Activated naive CD8-positive, alpha-beta T cell treated with anti-CD3 and anti-CD28 coated beads, Interleukin-2, amount 50 U/mL, for 24 hours (primary cell): Measurements from ENCODE around the gene APC2.

Source experiments
- ATAC-seq: fragments of 150-1000 bp; cut with Tn5 transposase; one replicate; pipeline ENCODE4 v1.10.0; 2021
- DNase-seq: peaks from one replicate; pipeline ENCODE4 v3.0.0; 2021
- H3K27ac Mint-ChIP-seq: one replicate; pipeline ENCODE4 v1.8.0; 2021; ENCODE audit warnings: mild to moderate bottlenecking, mixed read lengths
- H3K27me3 Mint-ChIP-seq: one replicate; pipeline ENCODE4 v1.8.0; 2021; ENCODE audit warnings: mixed read lengths
- H3K36me3 Mint-ChIP-seq: one replicate; pipeline ENCODE4 v1.8.0; 2021; ENCODE audit warnings: low read depth, mixed read lengths
- H3K4me1 Mint-ChIP-seq: one replicate; pipeline ENCODE4 v1.8.0; 2021; ENCODE audit warnings: mixed read lengths
- H3K4me3 Mint-ChIP-seq: one replicate; pipeline ENCODE4 v1.8.0; 2021; ENCODE audit warnings: mild to moderate bottlenecking, moderate library complexity, mixed read lengths
- H3K9me3 Mint-ChIP-seq: one replicate; pipeline ENCODE4 v1.8.0; 2021; ENCODE audit warnings: mixed read lengths

APC2 gene

GRCh38 chr19:1455336-1456120 is 5.6 kb downstream of the APC2 start:
- ATAC-seq, result peak; percentile 58
- no peaks in the 10 kb centered on the region for H3K9me3 Mint-ChIP-seq
- H3K4me3 Mint-ChIP-seq, result no peak overlapping the region
- no peak overlapping the region for H3K27ac Mint-ChIP-seq
- H3K27me3 Mint-ChIP-seq, result peaks cover 51% of the 10 kb centered on the region
- H3K4me1 Mint-ChIP-seq, result peaks cover 12% of the 10 kb centered on the region
- H3K36me3 Mint-ChIP-seq, result no peaks in the 10 kb centered on the region
- DNase-seq, result peak; percentile 60

- no peak for ATAC-seq
- H3K36me3 Mint-ChIP-seq, result no peaks in the 10 kb centered on the region
- H3K27ac Mint-ChIP-seq, result no peak overlapping the region
These were observed 6.4 kb downstream of the APC2 start for GRCh38 chr19:1456121-1456900.

GRCh38 chr19:1457031-1457739 is 7.3 kb downstream of the APC2 start:
- Mint-ChIP-seq H3K36me3 (no peaks in the 10 kb centered on the region), H3K27me3 (peaks cover 43% of the 10 kb centered on the region), H3K4me1 (peaks cover 9% of the 10 kb centered on the region), H3K27ac (no peak overlapping the region), H3K4me3 (no peak overlapping the region), H3K9me3 (no peaks in the 10 kb centered on the region)
- ATAC-seq (no peak), DNase-seq (no peak)

More at GRCh38 chr19:1456121-1456900, 6.4 kb downstream of the APC2 start:
- Mint-ChIP-seq H3K4me3 (no peak overlapping the region), H3K9me3 (no peaks in the 10 kb centered on the region), H3K4me1 (peaks cover 9% of the 10 kb centered on the region), H3K27me3 (peaks cover 44% of the 10 kb centered on the region)
- no peak for DNase-seq

GRCh38 chr19:1457892-1458291 is 8.0 kb downstream of the APC2 start:
- peaks cover 9% of the 10 kb centered on the region for H3K4me1 Mint-ChIP-seq
- H3K36me3 Mint-ChIP-seq, result no peaks in the 10 kb centered on the region

GRCh38 chr19:1459479-1459878 is 9.6 kb downstream of the APC2 start:
- ATAC-seq, result no peak
- H3K36me3 Mint-ChIP-seq, result no peaks in the 10 kb centered on the region
- H3K4me3 Mint-ChIP-seq, result no peak overlapping the region

More at GRCh38 chr19:1457892-1458291, 8.0 kb downstream of the APC2 start:
- DNase-seq (no peak), ATAC-seq (no peak)
- no peaks in the 10 kb centered on the region for H3K9me3 Mint-ChIP-seq
- H3K27ac Mint-ChIP-seq, result no peak overlapping the region
- no peak overlapping the region for H3K4me3 Mint-ChIP-seq
- H3K27me3 Mint-ChIP-seq, result peaks cover 37% of the 10 kb centered on the region

GRCh38 chr19:1460033-1460995 is 10.4 kb downstream of the APC2 start:
- no peaks in the 10 kb centered on the region for H3K9me3 Mint-ChIP-seq
- H3K27me3 Mint-ChIP-seq, result peaks cover 25% of the 10 kb centered on the region
- no peak overlapping the region for H3K4me3 Mint-ChIP-seq
- H3K27ac Mint-ChIP-seq, result no peak overlapping the region
- peaks cover 5% of the 10 kb centered on the region for H3K4me1 Mint-ChIP-seq
- ATAC-seq, result no peak
- H3K36me3 Mint-ChIP-seq, result no peaks in the 10 kb centered on the region
- no peak for DNase-seq

More at GRCh38 chr19:1459479-1459878, 9.6 kb downstream of the APC2 start:
- H3K9me3 Mint-ChIP-seq, result no peaks in the 10 kb centered on the region
- no peak for DNase-seq
- H3K4me1 Mint-ChIP-seq, result peaks cover 7% of the 10 kb centered on the region
- H3K27ac Mint-ChIP-seq, result no peak overlapping the region
- H3K27me3 Mint-ChIP-seq, result peaks cover 29% of the 10 kb centered on the region

GRCh38 chr19:1461862-1462261 is 11.9 kb downstream of the APC2 start:
- H3K27ac Mint-ChIP-seq, result no peak overlapping the region
- H3K4me1 Mint-ChIP-seq, result no peaks in the 10 kb centered on the region
- H3K9me3 Mint-ChIP-seq, result no peaks in the 10 kb centered on the region
- H3K27me3 Mint-ChIP-seq, result peaks cover 19% of the 10 kb centered on the region
- no peaks in the 10 kb centered on the region for H3K36me3 Mint-ChIP-seq
- no peak overlapping the region for H3K4me3 Mint-ChIP-seq
- ATAC-seq (no peak), DNase-seq (no peak)

- H3K9me3 Mint-ChIP-seq, result no peaks in the 10 kb centered on the region
- H3K27ac Mint-ChIP-seq, result no peak overlapping the region
- no peaks in the 10 kb centered on the region for H3K36me3 Mint-ChIP-seq
- H3K4me1 Mint-ChIP-seq, result peaks cover 3% of the 10 kb centered on the region
- peak; percentile 49 for DNase-seq
- ATAC-seq, result no peak
- H3K4me3 Mint-ChIP-seq, result no peak overlapping the region
- H3K27me3 Mint-ChIP-seq, result peaks cover 7% of the 10 kb centered on the region
These were observed 15.5 kb downstream of the APC2 start for GRCh38 chr19:1465191-1466016.

- DNase-seq, result no peak
- Mint-ChIP-seq H3K27ac (no peak overlapping the region), H3K36me3 (no peaks in the 10 kb centered on the region), H3K4me3 (no peak overlapping the region), H3K27me3 (peaks cover 7% of the 10 kb centered on the region), H3K9me3 (no peaks in the 10 kb centered on the region), H3K4me1 (peaks cover 3% of the 10 kb centered on the region)
- ATAC-seq, result no peak
These were observed 16.1 kb downstream of the APC2 start for GRCh38 chr19:1466018-1466460.

- Mint-ChIP-seq H3K36me3 (no peaks in the 10 kb centered on the region), H3K4me3 (no peak overlapping the region), H3K4me1 (peaks cover 5% of the 10 kb centered on the region), H3K27ac (no peak overlapping the region), H3K9me3 (no peaks in the 10 kb centered on the region), H3K27me3 (peaks cover 9% of the 10 kb centered on the region)
- no peak for DNase-seq
- ATAC-seq, result no peak
These were observed 16.7 kb downstream of the APC2 start for GRCh38 chr19:1466461-1467214.

- Mint-ChIP-seq H3K4me1 (peaks cover 6% of the 10 kb centered on the region), H3K36me3 (no peaks in the 10 kb centered on the region)
These were observed 17.2 kb downstream of the APC2 start for GRCh38 chr19:1467215-1467489.

GRCh38 chr19:1467490-1468273 is 17.8 kb downstream of the APC2 start:
- Mint-ChIP-seq H3K27me3 (peaks cover 15% of the 10 kb centered on the region), H3K9me3 (no peaks in the 10 kb centered on the region), H3K4me3 (no peak overlapping the region), H3K36me3 (no peaks in the 10 kb centered on the region), H3K4me1 (peaks cover 6% of the 10 kb centered on the region), H3K27ac (no peak overlapping the region)
- DNase-seq, result no peak
- no peak for ATAC-seq

More at GRCh38 chr19:1467215-1467489, 17.2 kb downstream of the APC2 start:
- DNase-seq (no peak), ATAC-seq (no peak)
- Mint-ChIP-seq H3K27me3 (peaks cover 14% of the 10 kb centered on the region), H3K4me3 (no peak overlapping the region), H3K27ac (no peak overlapping the region), H3K9me3 (no peaks in the 10 kb centered on the region)
